GM19023 (cell line): ENCODE results near the gene ZNF254.
"Not testable (repeated sequence)": the region's sequence is repeated elsewhere in the genome, so short reads cannot be mapped to it uniquely, and the experiment has no call there.

Experiments used
- ATAC-seq: cut with Tn5 transposase; IDR thresholded peaks from one replicate; pipeline ENCODE4 v1.9.1; 2021; ENCODE audit warnings: mild to moderate bottlenecking, moderate library complexity; ENCODE audit not compliant: unreplicated experiment

Gene ZNF254

GRCh38 chr19:24071078-24071477 lies 15.9 kb upstream of the ZNF254 start:
- no peak for ATAC-seq

GRCh38 chr19:24072720-24073119 lies 14.3 kb upstream of the ZNF254 start:
- ATAC-seq = no peak

DNA sequence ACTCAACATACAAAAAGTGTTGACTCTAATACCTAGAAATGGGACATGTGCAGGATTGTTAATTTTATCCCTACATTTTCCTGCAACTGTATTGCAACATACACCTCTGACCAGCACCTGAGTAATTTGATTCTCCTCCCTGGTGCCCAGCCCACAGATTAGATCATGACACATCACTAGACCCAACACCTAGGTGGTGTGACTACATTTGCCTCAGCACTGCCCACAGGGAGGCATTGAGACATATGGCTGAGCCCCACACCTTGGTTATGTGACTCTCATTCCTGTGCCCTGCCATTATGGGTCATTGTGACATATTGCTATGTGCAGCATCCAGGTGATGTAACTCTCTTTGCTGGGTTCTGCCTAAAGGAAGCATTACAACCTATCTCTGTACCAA lies 13.2 kb upstream of the ZNF254 start:
- no peak for ATAC-seq

GRCh38 chr19:24074720-24075454 lies 12.1 kb upstream of the ZNF254 start:
- no peak for ATAC-seq

DNA sequence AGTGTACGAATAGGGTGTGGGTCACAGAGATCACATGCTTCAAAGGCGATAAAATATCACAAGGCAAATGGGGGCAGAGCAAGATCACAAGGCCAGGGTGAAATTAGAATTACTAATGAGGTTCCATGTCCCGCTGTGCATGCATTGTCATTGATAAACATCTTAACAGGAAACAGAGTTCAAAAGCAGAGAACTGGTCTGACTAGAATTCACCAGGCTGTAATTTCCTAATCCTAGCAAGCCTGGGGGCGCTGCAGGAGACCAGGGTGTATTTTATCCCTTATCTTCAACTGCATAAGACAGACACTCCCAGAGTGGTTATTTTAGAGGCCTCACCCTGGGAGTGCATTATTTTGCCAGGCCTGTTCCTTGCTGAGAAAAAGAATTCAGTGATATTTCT lies 11.5 kb upstream of the ZNF254 start:
- ATAC-seq = not testable (repeated sequence)

GRCh38 chr19:24078680-24079079 lies 8.3 kb upstream of the ZNF254 start:
- no peak for ATAC-seq

- ATAC-seq = no peak
Observed at GRCh38 chr19:24081056-24081455, 5.9 kb upstream of the ZNF254 start.

- no peak for ATAC-seq
Observed at GRCh38 chr19:24098359-24098758, 11.4 kb downstream of the ZNF254 start.

DNA sequence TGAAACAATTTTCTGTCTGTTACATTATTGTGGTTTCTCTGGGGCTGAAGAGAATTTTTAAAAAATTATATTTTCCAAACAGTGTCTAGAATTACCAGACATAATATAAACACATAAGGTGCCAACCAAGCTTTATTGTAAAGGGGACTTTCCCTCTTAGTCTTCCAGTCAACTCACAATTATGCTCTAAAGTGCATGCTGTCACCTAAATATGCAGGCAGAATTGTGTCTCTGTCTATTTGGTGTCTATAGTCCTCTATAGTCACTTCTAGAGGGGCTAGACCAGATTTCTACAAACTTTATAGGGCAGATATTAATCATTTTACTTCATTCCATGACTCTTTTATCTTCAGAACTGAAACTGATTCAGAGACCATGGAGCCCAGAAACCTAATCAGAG lies 12.8 kb downstream of the ZNF254 start:
- no peak for ATAC-seq

GRCh38 chr19:24100597-24100996 lies 13.6 kb downstream of the ZNF254 start:
- not testable (repeated sequence) for ATAC-seq

GRCh38 chr19:24101459-24102115 lies 14.6 kb downstream of the ZNF254 start:
- no peak for ATAC-seq

- ATAC-seq = no peak
Observed at GRCh38 chr19:24127601-24128000, 40.6 kb downstream of the ZNF254 start.

DNA sequence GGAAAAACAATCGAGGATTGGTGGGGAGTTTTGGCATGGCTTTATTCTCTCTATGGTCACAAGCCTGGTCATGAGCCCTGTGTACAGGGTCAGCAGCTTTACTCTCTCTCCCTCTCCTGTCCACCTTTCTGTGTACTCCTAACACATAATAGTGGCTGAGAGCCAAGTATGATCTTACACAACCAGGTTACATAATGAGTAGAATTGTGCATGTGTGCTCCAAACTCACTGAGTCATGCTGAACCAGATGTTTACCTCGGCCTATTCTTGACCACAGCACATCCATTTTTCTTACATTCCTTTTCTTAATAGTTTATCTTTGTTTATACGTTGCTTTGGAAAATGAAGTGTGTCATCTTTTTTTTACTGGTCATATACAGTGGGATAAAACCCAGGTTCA lies 53.1 kb downstream of the ZNF254 start:
- no peak for ATAC-seq

GRCh38 chr19:24140591-24140990 lies 53.6 kb downstream of the ZNF254 start:
- ATAC-seq = no peak

- ATAC-seq = no peak
Observed at GRCh38 chr19:24141612-24142011, 54.6 kb downstream of the ZNF254 start.

- no peak for ATAC-seq
Observed at GRCh38 chr19:24142771-24143170, 55.8 kb downstream of the ZNF254 start.

GRCh38 chr19:24159707-24160106 lies 72.7 kb downstream of the ZNF254 start:
- ATAC-seq = no peak

DNA sequence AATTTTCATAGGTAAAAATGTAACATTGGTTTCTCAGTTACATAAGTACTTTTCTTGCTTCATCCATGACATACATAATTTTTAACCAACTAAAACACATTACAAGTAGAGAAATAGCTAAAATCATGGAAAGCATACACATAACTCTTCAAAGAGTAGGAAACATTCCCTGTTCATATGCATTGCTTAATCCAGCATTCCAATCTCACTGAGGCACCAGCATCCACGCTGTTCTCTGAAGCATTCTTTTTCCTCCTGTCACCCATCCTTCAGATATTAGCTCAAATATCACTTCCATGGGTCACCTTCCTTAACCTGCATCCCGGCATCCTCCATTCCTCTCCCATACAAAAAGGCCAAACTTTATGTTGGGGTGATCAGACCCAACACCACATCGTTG lies 79.1 kb downstream of the ZNF254 start:
- no peak for ATAC-seq

DNA sequence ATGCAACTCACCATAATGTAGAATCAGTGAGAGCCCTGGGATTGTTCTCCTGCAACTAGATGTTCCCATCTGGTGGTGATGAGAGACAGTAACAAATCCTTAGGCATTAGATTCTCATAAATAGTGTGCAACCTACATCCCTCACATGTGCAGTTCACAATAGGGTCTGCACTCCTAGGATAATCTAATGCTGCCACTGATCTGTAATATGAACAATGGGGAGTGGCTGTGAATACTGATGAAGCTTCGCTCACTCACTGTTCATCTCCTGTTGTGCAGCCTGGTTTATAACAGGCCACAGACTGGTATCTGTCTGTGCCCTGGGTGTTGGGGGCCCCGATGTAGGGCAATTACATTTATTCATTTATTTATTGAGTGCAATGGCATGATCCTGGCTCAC lies 86.9 kb downstream of the ZNF254 start:
- no peak for ATAC-seq

GRCh38 chr19:24177686-24178085 lies 90.7 kb downstream of the ZNF254 start:
- no peak for ATAC-seq

- ATAC-seq = no peak
Observed at GRCh38 chr19:24178207-24178606, 91.2 kb downstream of the ZNF254 start.
